Measurements from ENCODE around the gene LRRC2. TPM values are rescaled to one million over a fixed set of nuclear protein-coding genes. Genes with fewer than 3 reads are reported as not detected.
A peak's percentile ranks its signal among the peaks of the same experiment; 100 is the strongest.
"Not testable (repeated sequence)": the region's sequence is repeated elsewhere in the genome, so short reads cannot be mapped to it uniquely, and the experiment has no call there.

Gene LRRC2
- total and polyA plus RNA-seq, 8 donors: 0.46 to 2.2 (median 1.0) TPM

DNA sequence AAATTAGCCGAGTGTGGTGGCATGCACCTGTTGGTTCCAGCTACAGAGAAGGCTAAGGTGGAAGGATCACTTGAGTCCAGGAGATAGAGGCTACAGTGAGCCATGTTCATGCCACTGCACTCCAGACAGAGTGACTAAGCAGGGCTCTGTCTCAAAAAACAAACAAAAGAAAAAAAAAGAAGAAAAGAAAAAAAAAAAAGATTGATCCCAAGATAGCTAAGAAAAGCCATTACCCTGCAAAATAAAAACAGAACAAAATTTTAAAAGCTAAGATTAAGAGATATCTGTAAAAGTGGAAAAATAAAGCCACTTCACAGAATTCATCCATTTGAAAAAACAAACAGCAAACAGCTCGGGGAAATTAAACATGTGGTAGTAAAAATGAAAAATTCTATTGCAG is 23.8 kb downstream of the LRRC2 start:
- H3K27me3 ChIP-seq: no peaks in the 10 kb centered on the region
- intact Hi-C loops (cut with DNase I): no loop called here
- 79 to 84% methylated on average over 2 of the region's 2 CpGs for WGBS, 2 donors
- H3K27ac ChIP-seq: no peak overlapping the region
- FAIRE-seq: no peak
- no peak for DNase-seq
- H3K4me3 ChIP-seq: no peak overlapping the region
- no peak for ATAC-seq
- H3K9me3 ChIP-seq: no peaks in the 10 kb centered on the region
- no peaks in the 10 kb centered on the region for H3K4me1 ChIP-seq
- no peak for TF ChIP-seq CTCF (IDR thresholded peaks at IDR 0.05)
- no peaks in the 10 kb centered on the region for H3K36me3 ChIP-seq

GRCh38 chr3:46541835-46542234 is 24.3 kb downstream of the LRRC2 start:
- no peaks in the 10 kb centered on the region for H3K36me3 ChIP-seq
- H3K4me1 ChIP-seq: no peaks in the 10 kb centered on the region
- H3K27me3 ChIP-seq: no peaks in the 10 kb centered on the region
- WGBS, 2 donors: 79 to 100% methylated on average over 1 of the region's 1 CpG
- no peak overlapping the region for H3K4me3 ChIP-seq
- no peak for FAIRE-seq
- H3K27ac ChIP-seq: no peak overlapping the region
- H3K9me3 ChIP-seq: no peaks in the 10 kb centered on the region
- ATAC-seq: no peak
- no peak for DNase-seq
- intact Hi-C loops (cut with DNase I): no loop called here
- no peak for TF ChIP-seq CTCF (IDR thresholded peaks at IDR 0.05)

DNA sequence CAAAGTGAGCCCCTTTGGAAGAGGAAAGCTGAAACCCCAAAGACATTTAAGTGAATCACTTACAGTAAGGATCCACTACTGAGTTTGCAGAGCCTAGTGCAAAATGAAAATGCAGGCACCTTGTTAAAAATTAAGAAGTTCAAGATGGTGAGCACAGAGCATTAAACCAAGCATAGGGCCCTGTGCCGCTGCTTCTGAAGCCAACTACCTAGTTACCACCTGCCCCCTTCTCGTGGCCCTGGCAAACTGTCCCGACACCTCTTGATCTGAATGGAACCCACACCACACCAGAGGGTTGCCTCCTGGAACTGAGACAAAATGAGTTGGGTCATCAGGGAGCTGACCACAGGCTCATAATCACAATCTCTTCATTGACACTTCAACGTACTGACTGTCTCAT is 25.6 kb downstream of the LRRC2 start:
- intact Hi-C loops (cut with DNase I): no loop called here
- Histone ChIP-seq H3K36me3 (no peaks in the 10 kb centered on the region), H3K27me3 (no peaks in the 10 kb centered on the region), H3K9me3 (no peaks in the 10 kb centered on the region), H3K27ac (no peak overlapping the region), H3K4me1 (no peaks in the 10 kb centered on the region), H3K4me3 (no peak overlapping the region)
- ATAC-seq: no peak
- 75 to 85% methylated on average over 4 of the region's 4 CpGs for WGBS, 2 donors
- no peak for TF ChIP-seq CTCF (IDR thresholded peaks at IDR 0.05)
- FAIRE-seq: no peak
- no peak for DNase-seq

DNA sequence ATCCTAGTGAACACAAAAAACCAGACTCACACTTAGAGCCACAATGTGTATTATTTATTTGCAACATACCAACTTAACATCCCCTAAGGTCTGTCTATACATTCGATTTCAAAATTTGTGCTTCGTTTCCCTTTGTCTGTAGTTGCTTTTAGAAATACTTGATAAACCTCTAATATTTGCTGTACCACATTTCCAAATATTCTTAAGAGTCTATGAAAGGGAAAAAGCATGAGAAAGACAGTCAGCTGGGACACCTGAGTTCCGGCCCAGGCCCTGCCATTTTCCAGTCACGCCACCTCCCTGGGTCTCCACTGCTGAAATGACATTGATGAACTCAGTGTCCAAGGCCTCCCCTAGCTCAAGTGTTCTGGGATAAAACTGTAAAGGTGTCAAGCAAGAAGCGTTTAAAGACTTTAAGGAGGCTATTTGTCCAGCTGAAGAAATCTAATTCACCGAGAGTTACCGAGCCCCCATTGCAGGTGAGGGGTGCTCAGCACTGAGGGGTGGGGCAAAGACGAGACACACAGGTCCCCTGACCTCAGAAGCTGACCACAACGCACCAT is 26.6 kb downstream of the LRRC2 start:
- no peaks in the 10 kb centered on the region for H3K27me3 ChIP-seq
- H3K9me3 ChIP-seq: no peaks in the 10 kb centered on the region
- no peak overlapping the region for H3K4me3 ChIP-seq
- DNase-seq: no peak
- intact Hi-C loops (cut with DNase I): no loop called here
- TF ChIP-seq CTCF (IDR thresholded peaks at IDR 0.05): no peak
- ATAC-seq: no peak
- no peaks in the 10 kb centered on the region for H3K4me1 ChIP-seq
- no peaks in the 10 kb centered on the region for H3K36me3 ChIP-seq
- FAIRE-seq: no peak
- H3K27ac ChIP-seq: peak overlapping the region in 1 of 4 donors; percentile 20
- 90 to 93% methylated on average over 9 of the region's 9 CpGs for WGBS, 2 donors

- ATAC-seq (peak in 2 of 4 donors; percentile 75 to 83), FAIRE-seq (no peak), DNase-seq (peak in 1 of 6 donors; percentile 50)
- H3K27ac ChIP-seq: peak overlapping the region in 1 of 4 donors; percentile 20
- no peaks in the 10 kb centered on the region for H3K4me1 ChIP-seq
- no peak for TF ChIP-seq CTCF (IDR thresholded peaks at IDR 0.05)
- no peaks in the 10 kb centered on the region for H3K27me3 ChIP-seq
- WGBS, 2 donors: 69 to 75% methylated on average over 14 of the region's 14 CpGs
- H3K9me3 ChIP-seq: no peaks in the 10 kb centered on the region
- H3K4me3 ChIP-seq: no peak overlapping the region
- no peaks in the 10 kb centered on the region for H3K36me3 ChIP-seq
- intact Hi-C loops (cut with DNase I): no loop called here
Measured at GRCh38 chr3:46538803-46539442, 27.2 kb downstream of the LRRC2 start.

DNA sequence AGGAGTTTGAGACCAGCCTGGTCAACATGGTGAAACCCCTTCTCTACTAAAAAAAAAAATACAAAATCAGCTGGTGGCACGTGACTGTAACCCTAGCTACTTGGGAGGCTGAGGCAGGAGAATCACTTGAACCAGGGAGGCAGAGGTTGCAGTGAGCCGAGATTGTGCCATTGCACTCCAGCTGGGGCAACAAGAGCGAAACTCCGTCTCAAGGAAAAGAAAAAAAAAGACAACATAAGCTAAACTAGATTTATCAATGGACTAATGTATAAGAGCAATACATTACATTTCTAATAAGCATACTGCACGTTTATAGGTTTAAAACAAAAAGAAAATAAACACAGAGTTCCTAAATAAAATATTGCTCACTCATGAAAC is 27.7 kb downstream of the LRRC2 start:
- H3K36me3 ChIP-seq; H3K4me1 ChIP-seq; intact Hi-C loops (cut with DNase I); H3K27me3 ChIP-seq; ATAC-seq; DNase-seq; H3K27ac ChIP-seq; FAIRE-seq; H3K4me3 ChIP-seq; H3K9me3 ChIP-seq: not testable (repeated sequence)
- 68 to 74% methylated on average over 5 of the region's 5 CpGs for WGBS, 2 donors
